AG10803 (cell line): ENCODE measurements around the gene KRTAP5-6.

Experiments used
- DNase-seq: peaks from one replicate; pipeline ENCODE4 v3.0.0; 2010; ENCODE audit warnings: low read depth
- H3K4me3 ChIP-seq: 2 replicates; pipeline ENCODE4 v1.5.1; 2011; ENCODE audit warnings: mild to moderate bottlenecking, low read length, control low read depth
- CTCF ChIP-seq: conservative IDR thresholded peaks from 2 replicates; pipeline ENCODE4 v1.5.1; 2011; ENCODE audit warnings: mild to moderate bottlenecking, low read length, control low read depth, inconsistent platforms

The KRTAP5-6 gene

GRCh38 chr11:1672613-1673350, 24.2 kb upstream of the KRTAP5-6 start:
- no peak overlapping the region for H3K4me3 ChIP-seq
- DNase-seq, result no peak
- no peak for TF ChIP-seq CTCF

- TF ChIP-seq CTCF, result no peak
- DNase-seq, result no peak
- H3K4me3 ChIP-seq, result no peak overlapping the region
Observed at GRCh38 chr11:1673446-1674172, 23.4 kb upstream of the KRTAP5-6 start.

- no peak for TF ChIP-seq CTCF
- DNase-seq, result no peak
- H3K4me3 ChIP-seq, result no peak overlapping the region
Observed at GRCh38 chr11:1674173-1675131, 22.5 kb upstream of the KRTAP5-6 start.

- TF ChIP-seq CTCF, result no peak
- DNase-seq, result no peak
- no peak overlapping the region for H3K4me3 ChIP-seq
Observed at GRCh38 chr11:1675536-1676228, 21.3 kb upstream of the KRTAP5-6 start.

- DNase-seq, result no peak
- TF ChIP-seq CTCF, result no peak
- no peak overlapping the region for H3K4me3 ChIP-seq
Observed at GRCh38 chr11:1676229-1676740, 20.7 kb upstream of the KRTAP5-6 start.

- no peak overlapping the region for H3K4me3 ChIP-seq
- TF ChIP-seq CTCF, result no peak
- DNase-seq, result no peak
Observed at GRCh38 chr11:1679881-1680280, 17.1 kb upstream of the KRTAP5-6 start.
